SK-N-SH (cell line): Measurements from ENCODE around the gene DCTD.

Experiments used
- CTCF ChIP-seq: fragments of 200-600 bp; sonication (generic); IDR thresholded peaks from 2 replicates; pipeline ENCODE4 v1.6.1; 2017; ENCODE audit warnings: antibody characterized with exemption, mild to moderate bottlenecking, moderate library complexity
- GABPA ChIP-seq: IDR thresholded peaks from 2 replicates; pipeline ENCODE4 v1.4.0; 2012; ENCODE audit warnings: low read depth, mild to moderate bottlenecking
- JUND ChIP-seq: IDR thresholded peaks from 2 replicates; pipeline ENCODE4 v1.4.0; 2012
- POLR2AphosphoS5 ChIP-seq: IDR thresholded peaks from 2 replicates; pipeline ENCODE4 v1.6.1; 2012; ENCODE audit warnings: low read depth, low read length
- RAD21 ChIP-seq: IDR thresholded peaks from 2 replicates; pipeline ENCODE4 v1.6.1; 2012; ENCODE audit warnings: mild to moderate bottlenecking, low read length
- TEAD4 ChIP-seq: IDR thresholded peaks from 2 replicates; pipeline ENCODE4 v1.4.0; 2012; ENCODE audit warnings: mild to moderate bottlenecking, borderline replicate concordance; ENCODE audit not compliant: insufficient read depth
- TF ChIP-seq, protein P1 (sequence below): IDR thresholded peaks from 2 replicates; pipeline ENCODE4 v1.6.1; 2012; ENCODE audit warnings: mild to moderate bottlenecking, low read depth, low read length, moderate library complexity
- TF ChIP-seq, protein P2 (sequence below): fragments of 150-350 bp; IDR thresholded peaks from 2 replicates; pipeline ENCODE4 v1.6.1; 2017; ENCODE audit warnings: antibody characterized with exemption, low read length, low read depth, borderline replicate concordance

DNA sequence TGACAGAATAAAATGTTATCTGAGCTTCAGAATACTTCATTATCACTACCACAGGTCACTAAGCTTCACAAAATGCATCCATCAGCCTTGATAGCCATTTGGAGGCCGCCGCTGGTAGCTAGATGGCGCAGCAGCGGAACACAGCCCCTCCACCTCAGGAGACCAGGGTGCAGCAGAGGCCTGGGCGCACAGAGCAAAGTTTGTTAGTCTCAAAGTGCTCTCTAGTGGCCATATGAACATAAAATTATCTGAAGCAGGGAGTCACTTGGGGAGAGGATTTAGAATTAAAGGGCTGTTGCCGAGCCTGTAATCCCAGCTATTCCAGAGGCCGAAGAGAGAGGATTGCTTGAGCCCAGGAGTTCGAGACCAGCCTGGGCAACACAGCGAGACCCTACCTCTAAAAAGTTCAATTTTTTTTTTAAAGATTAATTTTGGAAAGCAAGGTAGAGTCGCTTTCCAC, 8.1 kb upstream of the DCTD start:
- TF ChIP-seq, protein P1, sequence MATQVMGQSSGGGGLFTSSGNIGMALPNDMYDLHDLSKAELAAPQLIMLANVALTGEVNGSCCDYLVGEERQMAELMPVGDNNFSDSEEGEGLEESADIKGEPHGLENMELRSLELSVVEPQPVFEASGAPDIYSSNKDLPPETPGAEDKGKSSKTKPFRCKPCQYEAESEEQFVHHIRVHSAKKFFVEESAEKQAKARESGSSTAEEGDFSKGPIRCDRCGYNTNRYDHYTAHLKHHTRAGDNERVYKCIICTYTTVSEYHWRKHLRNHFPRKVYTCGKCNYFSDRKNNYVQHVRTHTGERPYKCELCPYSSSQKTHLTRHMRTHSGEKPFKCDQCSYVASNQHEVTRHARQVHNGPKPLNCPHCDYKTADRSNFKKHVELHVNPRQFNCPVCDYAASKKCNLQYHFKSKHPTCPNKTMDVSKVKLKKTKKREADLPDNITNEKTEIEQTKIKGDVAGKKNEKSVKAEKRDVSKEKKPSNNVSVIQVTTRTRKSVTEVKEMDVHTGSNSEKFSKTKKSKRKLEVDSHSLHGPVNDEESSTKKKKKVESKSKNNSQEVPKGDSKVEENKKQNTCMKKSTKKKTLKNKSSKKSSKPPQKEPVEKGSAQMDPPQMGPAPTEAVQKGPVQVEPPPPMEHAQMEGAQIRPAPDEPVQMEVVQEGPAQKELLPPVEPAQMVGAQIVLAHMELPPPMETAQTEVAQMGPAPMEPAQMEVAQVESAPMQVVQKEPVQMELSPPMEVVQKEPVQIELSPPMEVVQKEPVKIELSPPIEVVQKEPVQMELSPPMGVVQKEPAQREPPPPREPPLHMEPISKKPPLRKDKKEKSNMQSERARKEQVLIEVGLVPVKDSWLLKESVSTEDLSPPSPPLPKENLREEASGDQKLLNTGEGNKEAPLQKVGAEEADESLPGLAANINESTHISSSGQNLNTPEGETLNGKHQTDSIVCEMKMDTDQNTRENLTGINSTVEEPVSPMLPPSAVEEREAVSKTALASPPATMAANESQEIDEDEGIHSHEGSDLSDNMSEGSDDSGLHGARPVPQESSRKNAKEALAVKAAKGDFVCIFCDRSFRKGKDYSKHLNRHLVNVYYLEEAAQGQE: no peak
- no peak for TF ChIP-seq GABPA
- TF ChIP-seq CTCF: peak; percentile 63
- peak; percentile 91 for TF ChIP-seq RAD21
- TF ChIP-seq POLR2AphosphoS5: no peak
- no peak for TF ChIP-seq TEAD4
- no peak for TF ChIP-seq JUND
- TF ChIP-seq, protein P2, sequence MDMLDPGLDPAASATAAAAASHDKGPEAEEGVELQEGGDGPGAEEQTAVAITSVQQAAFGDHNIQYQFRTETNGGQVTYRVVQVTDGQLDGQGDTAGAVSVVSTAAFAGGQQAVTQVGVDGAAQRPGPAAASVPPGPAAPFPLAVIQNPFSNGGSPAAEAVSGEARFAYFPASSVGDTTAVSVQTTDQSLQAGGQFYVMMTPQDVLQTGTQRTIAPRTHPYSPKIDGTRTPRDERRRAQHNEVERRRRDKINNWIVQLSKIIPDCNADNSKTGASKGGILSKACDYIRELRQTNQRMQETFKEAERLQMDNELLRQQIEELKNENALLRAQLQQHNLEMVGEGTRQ: no peak
